Pulmonary artery endothelial cell (primary cell): ENCODE data around the gene CKB. TPM values are rescaled to one million over a fixed set of nuclear protein-coding genes. Genes with fewer than 3 reads are reported as not detected.

Experiments used
- DNase-seq: peaks from one replicate; pipeline ENCODE4 v3.0.0-alpha.2; 2011; ENCODE audit warnings: low read depth, low spot score
- total RNA-seq: library from RNA; depleted of rRNA; stranded (reverse); fragments of >200 nt; gene quantifications from 2 replicates; pipeline ENCODE4 v1.2.3, GENCODE V29; 2014

CKB gene
- total RNA-seq, 1 donor from 2014 or later, result 3.9 TPM

DNA sequence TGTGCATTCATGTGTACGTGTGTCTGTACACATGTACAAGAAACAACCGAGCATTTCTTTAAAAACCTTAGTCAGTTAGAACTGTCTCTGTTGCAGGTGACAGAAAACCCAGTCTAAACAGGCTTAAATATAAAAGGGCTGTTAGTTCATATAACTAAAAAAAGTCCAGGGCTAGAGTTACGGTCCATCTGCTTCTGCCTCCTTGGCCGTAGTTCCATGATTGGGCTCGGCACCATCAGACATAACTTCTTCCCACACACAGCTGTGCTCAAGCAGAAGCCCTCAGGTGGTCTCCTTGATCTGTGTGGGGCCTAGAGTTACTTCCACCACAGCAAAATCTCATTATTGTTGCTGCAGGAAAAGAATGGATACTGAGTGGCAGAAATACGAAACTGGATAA is 34.6 kb downstream of the CKB start:
- DNase-seq, result no peak

GRCh38 chr14:103485504-103485903 is 37.1 kb downstream of the CKB start:
- no peak for DNase-seq

GRCh38 chr14:103483600-103483999 is 39.0 kb downstream of the CKB start:
- peak; percentile 30 for DNase-seq

DNA sequence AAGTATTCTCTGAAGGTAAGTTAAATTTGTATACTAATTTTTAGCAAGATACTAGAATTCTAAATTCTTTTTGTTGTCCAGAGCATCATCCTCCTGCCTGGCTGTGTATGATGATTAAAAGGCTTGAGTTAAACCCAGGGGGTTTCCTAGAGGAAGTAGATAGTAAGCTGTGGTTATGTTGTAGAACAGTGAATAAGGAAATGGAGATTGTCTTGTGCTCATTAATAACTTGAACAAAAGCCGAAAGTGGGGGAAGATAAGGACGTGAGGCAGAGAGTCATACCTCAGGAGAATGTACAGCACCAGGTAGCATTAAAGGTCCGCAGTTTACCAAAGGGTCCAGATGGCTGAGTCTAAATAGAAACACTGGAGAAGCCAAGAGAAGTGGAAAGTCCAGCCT is 42.0 kb downstream of the CKB start:
- no peak for DNase-seq

GRCh38 chr14:103476631-103477030 is 46.0 kb downstream of the CKB start:
- no peak for DNase-seq

DNA sequence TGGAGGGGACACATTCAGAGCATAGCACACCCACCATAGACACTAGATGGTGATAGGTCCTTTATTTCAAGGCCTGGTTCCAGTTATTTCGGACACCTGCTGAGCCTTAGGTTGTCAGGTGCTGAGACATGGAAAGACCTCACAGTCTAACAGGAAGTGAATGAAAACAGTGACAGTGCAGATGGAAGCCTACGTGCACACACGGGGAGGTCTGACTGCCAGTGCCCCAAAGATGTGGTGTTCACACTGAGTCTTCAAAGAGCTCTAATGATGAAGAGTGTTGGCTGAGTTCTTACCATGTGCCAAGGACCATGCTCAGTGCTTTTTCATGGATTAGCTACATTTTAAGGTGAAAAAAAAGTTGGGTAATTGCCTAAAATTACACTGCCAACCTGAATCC is 46.6 kb downstream of the CKB start:
- no peak for DNase-seq

DNA sequence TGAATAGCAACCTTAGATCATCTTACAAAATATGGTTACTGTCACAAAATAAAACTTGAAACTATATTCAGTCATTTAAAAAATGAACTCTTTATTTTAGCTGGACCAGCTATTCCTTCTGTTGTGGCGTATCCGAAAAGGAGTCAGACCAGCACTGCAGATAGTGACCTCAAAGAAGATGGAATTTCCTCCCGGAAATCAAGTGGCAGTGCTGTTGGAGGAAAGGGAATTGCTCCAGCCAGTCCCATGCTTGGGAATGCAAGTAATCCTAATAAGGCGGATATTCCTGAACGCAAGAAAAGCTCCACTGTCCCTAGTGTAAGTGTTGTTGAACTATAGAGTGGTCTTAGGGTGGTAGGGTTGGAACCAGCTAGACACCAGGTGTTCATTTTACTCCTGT is 47.7 kb downstream of the CKB start:
- no peak for DNase-seq

DNA sequence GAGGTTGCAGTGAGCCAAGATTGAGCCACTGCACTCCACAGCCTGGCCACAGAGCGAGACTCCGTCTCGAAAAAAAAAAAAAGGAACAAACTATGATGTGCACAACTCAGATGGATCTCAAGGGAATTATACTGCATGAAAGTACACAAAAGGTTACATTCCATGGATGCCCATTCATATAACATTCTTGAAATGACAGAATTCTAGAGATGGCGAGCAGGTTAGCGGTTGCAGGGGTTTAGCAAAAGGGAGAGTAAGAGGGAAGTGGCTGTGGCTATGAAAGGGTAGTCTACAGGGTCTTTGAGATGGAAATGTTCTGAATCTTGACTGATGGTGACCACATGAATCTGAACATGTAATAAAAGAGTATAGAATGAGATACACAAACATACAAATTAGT is 49.7 kb downstream of the CKB start:
- no peak for DNase-seq

Other genes with a start within 250 kb of the CKB start
- gene EIF5, start 188.6 kb downstream of the CKB start, total RNA-seq, result 159 and 250 TPM in 2 replicates
- 67.9 and 80.6 TPM in 2 replicates for gene MARK3, start 137.4 kb downstream of the CKB start, total RNA-seq
- 7.9 and 9.7 TPM in 2 replicates for gene TRMT61A, start 6.4 kb upstream of the CKB start, total RNA-seq
- 33.8 and 38.4 TPM in 2 replicates for gene BAG5, start 39.8 kb upstream of the CKB start, total RNA-seq
- gene COA8, start 40.1 kb upstream of the CKB start, total RNA-seq, result 19.3 and 29.5 TPM in 2 replicates
- 170 and 258 TPM in 2 replicates for gene KLC1, start 106.4 kb upstream of the CKB start, total RNA-seq
- gene XRCC3, start 192.6 kb upstream of the CKB start, total RNA-seq, result 17.4 and 36.9 TPM in 2 replicates
- gene ZFYVE21, start 193.0 kb upstream of the CKB start, total RNA-seq, result 65.8 and 86.9 TPM in 2 replicates